Large intestine (tissue), 3 donors: ENCODE data around the gene MB21D2. TPM values are rescaled to one million over a fixed set of nuclear protein-coding genes. Genes with fewer than 3 reads are reported as not detected.
"Not testable (repeated sequence)": the region's sequence is repeated elsewhere in the genome, so short reads cannot be mapped to it uniquely, and the experiment has no call there.

Experiments used
- DNase-seq, 2 donors: peaks; one replicate each; pipeline versions ENCODE4 v3.0.0 to v3.0.0-alpha.2; 2013
- H3K27ac ChIP-seq: one replicate; pipeline ENCODE4 v1.5.1; 2013; ENCODE audit warnings: low read length
- H3K27me3 ChIP-seq: 2 replicates; pipeline ENCODE4 v1.6.1; 2013; ENCODE audit warnings: low read length; ENCODE audit not compliant: control insufficient read depth, insufficient read depth
- H3K36me3 ChIP-seq: 2 replicates; pipeline ENCODE4 v1.6.1; 2013; ENCODE audit warnings: low read length; ENCODE audit not compliant: control insufficient read depth, insufficient read depth
- H3K4me1 ChIP-seq: one replicate; pipeline ENCODE4 v1.6.1; 2013; ENCODE audit warnings: low read length; ENCODE audit not compliant: control insufficient read depth, insufficient read depth
- H3K4me3 ChIP-seq: one replicate; pipeline ENCODE4 v1.5.1; 2013; ENCODE audit warnings: low read length
- H3K9me3 ChIP-seq: one replicate; pipeline ENCODE4 v1.6.1; 2013; ENCODE audit warnings: mild to moderate bottlenecking, low read depth, low read length, moderate library complexity; ENCODE audit not compliant: control insufficient read depth
- WGBS: methylation state at CpG from one replicate; pipeline ENCODE4 v1.1.5; 2013; ENCODE audit warnings: low lambda C conversion rate; ENCODE audit not compliant: insufficient coverage; 5-methylcytosine and 5-hydroxymethylcytosine counted together
- polyA plus RNA-seq: library from polyadenylated mRNA; unstranded; fragments of 120-200 nt; gene quantifications from one replicate; pipeline ENCODE4 v1.2.1, GENCODE V29; 2013

The MB21D2 gene
- polyA plus RNA-seq, 1 donor = 18.3 TPM

DNA sequence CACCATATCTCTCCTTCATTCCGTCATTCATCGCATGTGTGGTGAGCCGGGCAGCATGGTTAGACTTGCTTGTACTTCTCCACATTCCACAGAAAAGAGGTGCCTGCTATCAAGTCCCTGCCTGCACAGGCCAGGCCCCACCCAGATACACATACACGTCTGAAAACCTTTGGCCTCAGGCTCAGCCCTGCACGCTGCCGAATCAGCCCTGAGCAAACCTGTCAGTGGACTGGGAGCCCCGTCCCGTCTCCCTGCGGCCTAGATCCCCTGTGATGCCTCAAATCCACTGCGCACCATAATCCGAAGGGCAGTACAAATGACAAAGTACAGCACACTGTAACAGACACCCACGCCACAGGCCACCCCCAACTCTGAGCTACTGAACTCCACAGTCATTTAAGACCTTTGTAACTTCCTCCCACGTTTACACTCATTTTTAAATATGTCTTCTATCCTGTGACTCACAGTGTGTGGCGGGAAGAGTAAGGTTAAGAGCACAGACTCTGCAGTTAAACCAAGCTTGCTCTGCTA lies 67.1 kb downstream of the MB21D2 start:
- peak overlapping the region; percentile 92 for H3K27ac ChIP-seq
- no peak overlapping the region for H3K4me3 ChIP-seq
- no peaks in the 10 kb centered on the region for H3K27me3 ChIP-seq
- H3K36me3 ChIP-seq = no peaks in the 10 kb centered on the region
- H3K4me1 ChIP-seq = peaks cover 40% of the 10 kb centered on the region
- no CpG with 5 or more reads among the region's 14 CpGs for WGBS
- DNase-seq = peak; percentile 94 to 98
- H3K9me3 ChIP-seq = no peaks in the 10 kb centered on the region

DNA sequence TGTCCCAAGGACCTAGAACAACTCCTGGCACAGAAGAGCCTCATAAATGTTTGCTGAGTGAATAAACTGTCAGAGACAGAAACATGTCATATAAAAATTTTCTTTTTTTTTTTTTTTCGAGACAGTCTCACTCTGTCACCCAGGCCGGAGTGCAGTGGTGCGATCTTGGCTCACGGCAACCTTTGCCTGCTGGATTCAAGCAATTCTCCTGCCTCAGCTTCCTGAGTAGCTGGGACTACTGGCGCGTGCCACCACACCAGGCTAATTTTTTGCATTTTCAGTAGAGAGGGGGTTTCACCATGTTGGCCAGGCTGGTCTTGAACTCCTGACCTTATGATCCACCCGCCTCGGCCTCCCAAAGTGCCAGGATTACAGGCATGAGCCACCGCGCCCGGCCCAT lies 67.8 kb downstream of the MB21D2 start:
- H3K27ac ChIP-seq = peak overlapping the region; percentile 92
- DNase-seq = peak in 1 of 2 donors; percentile 24
- peaks cover 40% of the 10 kb centered on the region for H3K4me1 ChIP-seq
- H3K36me3 ChIP-seq, H3K27me3 ChIP-seq, H3K9me3 ChIP-seq, H3K4me3 ChIP-seq: not testable (repeated sequence)
- WGBS = no CpG with 5 or more reads among the region's 11 CpGs

DNA sequence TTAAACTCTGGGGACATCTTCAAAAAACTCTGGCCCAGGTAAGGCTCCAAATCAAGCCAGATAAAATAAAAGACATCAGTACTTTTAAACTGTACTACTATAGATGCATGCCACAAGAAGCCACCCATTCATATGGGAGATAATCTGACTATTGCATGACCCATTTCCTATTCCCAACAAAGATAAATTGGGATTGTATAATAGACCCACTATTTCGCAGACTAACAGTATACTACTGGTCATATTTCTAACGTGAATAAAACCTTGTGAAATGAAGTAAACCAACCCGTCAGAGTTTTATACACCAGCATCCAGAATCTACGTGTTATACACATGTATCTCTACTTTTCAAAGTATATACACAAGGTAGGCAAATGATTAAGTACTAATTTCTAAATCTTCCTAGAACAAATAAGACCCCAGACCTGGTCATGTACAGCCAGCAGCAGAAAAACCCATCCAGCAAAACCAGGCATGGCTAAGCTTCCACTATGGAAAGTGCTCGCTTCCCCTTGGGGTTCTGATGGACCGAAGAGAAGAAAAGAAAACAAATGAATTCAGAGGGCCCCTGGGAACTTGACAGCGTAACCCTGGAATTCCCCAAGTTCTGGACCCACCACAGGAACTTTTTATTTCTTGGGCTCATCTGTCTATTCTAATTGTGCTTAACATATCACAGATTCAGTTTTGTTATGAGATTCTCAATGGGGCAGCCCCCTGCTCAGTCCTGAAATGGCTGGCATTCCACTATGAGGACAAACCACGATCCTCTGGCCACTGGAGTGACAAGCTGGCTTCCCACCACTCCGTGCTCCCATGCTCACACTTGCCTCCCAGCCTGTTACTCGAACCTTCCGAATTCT lies 69.1 kb downstream of the MB21D2 start:
- WGBS = no CpG with 5 or more reads among the region's 11 CpGs
- Histone ChIP-seq H3K4me3 (no peak overlapping the region), H3K27me3 (no peaks in the 10 kb centered on the region), H3K9me3 (no peaks in the 10 kb centered on the region), H3K36me3 (no peaks in the 10 kb centered on the region), H3K27ac (peak overlapping the region; percentile 62), H3K4me1 (peaks cover 42% of the 10 kb centered on the region)
- no peak for DNase-seq

DNA sequence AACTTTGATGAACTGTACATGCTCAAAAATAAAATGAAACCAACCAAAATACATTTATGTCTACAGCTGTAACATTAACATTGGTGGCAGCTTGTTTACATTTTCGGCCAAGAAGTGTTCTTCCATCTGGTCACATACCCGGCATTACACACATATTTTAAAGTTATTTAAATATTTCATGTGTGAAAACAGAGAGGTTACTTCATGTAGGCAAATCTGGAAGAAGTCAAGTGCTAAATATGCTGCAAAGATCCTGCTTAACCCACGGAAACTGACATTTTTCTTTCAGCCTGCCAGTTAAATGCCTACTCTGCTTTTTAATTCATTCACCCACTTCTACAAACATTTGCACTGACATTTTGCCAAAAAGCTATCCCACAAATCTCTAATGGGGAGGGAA lies 69.7 kb downstream of the MB21D2 start:
- Histone ChIP-seq H3K36me3 (no peaks in the 10 kb centered on the region), H3K9me3 (no peaks in the 10 kb centered on the region), H3K4me1 (peaks cover 41% of the 10 kb centered on the region), H3K27ac (peak overlapping the region; percentile 62), H3K4me3 (no peak overlapping the region), H3K27me3 (no peaks in the 10 kb centered on the region)
- no peak for DNase-seq
- no CpG with 5 or more reads among the region's 3 CpGs for WGBS

DNA sequence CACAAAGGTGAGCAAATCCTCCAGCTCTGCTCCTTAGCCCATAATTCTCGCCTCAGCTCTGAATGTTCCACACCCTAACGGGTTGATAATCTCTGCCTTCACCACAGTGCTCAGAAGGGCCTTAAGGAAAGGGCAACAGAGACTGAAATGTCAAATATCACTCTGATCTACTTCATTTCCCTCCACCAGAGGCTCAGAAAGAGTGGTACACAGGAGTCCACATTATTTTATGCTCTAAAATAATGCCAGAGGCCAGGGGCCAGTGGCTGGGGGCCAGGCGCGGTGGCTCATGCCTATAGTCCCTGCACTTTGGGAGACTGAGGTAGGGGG lies 72.2 kb downstream of the MB21D2 start:
- Histone ChIP-seq H3K4me1 (peaks cover 40% of the 10 kb centered on the region), H3K36me3 (no peaks in the 10 kb centered on the region), H3K4me3 (no peak overlapping the region), H3K27ac (no peak overlapping the region), H3K27me3 (no peaks in the 10 kb centered on the region), H3K9me3 (no peaks in the 10 kb centered on the region)
- no CpG with 5 or more reads among the region's 4 CpGs for WGBS
- DNase-seq = no peak

DNA sequence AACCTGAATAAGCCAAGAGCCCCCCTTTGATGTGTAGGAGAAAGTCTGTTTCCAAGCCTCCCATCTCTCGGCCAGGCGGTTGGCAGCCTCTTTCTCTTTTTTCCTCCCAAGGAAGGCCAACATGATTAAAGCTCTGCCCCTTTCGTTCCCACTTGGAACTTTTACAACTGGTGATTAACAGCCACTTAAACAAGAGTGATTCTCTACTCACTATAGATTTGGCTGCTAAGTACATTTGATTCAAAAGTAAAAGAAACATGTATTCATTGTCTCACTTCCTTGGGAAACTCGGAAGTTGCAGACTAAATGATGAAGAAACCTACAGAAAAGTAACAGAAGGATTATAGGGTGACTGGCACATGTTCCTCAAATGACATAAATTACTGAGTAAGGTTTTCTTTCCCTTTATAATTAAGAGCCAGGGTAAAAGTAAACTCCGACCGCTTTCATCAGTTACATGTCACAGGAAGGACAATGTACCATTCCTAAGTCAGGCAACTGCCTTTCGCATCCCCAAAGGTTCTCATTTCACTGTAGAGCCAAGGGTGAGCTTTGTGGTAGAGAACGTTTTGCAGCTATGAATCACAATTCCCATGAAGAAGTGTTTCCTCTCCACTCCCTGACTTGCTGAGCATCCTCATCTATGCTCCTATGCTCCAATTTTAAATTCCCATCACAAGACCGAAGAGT lies 72.7 kb downstream of the MB21D2 start:
- Histone ChIP-seq H3K4me3 (no peak overlapping the region), H3K27ac (no peak overlapping the region), H3K27me3 (no peaks in the 10 kb centered on the region), H3K4me1 (peaks cover 38% of the 10 kb centered on the region), H3K9me3 (no peaks in the 10 kb centered on the region), H3K36me3 (no peaks in the 10 kb centered on the region)
- no CpG with 5 or more reads among the region's 9 CpGs for WGBS
- DNase-seq = no peak

DNA sequence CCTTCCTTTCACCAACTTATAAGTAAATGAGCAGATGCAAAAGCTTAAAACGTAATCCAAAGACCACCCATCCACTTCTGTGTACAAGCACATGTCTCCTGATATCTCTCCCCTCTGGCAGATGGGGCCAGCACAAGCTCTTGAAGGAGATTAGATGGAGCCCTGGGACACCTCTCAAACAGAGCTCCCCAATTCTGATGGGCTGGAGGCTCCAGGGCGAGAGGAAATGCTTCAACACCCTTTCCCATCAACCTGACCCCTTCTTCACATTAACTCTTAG lies 73.2 kb downstream of the MB21D2 start:
- Histone ChIP-seq H3K4me3 (no peak overlapping the region), H3K27ac (no peak overlapping the region), H3K36me3 (no peaks in the 10 kb centered on the region), H3K27me3 (no peaks in the 10 kb centered on the region), H3K9me3 (no peaks in the 10 kb centered on the region), H3K4me1 (peaks cover 32% of the 10 kb centered on the region)
- DNase-seq = no peak
- whole genome bisulfite sequencing = no CpG with 5 or more reads among the region's 2 CpGs

DNA sequence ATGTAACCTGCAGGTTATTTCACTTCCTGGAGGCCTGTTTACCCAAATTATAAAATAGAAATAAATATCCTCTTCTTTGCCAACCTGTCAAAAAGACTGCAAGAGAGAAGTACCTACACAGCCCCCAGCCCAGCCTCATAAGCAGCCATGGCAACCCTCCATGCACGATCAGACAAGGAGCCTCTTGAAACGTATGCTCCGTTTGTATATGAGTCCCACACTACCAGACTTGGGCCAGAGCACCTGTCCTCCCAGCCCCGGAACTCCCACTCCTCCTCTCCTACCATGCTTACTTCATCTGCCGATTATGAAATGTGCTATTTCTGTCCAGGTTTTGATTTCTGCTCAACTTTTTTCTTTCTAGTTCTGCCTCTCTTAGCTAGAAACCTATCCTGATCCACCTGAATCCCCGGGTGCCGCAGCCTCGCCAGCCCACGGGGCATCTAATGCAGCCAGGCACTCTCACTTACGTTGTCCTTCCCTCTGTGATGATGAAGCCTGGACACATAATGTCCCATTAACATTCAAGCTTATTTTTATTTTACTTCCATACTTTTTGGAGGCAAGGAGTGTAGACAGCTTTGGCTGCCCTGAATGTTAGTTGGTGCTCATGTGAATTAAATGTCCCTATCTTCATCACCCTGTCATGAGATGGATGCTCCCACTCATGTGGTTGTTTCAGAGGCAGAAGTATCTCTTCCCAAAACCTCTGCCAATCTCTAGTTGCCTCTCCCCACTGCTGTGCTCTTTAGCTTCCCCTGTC lies 73.8 kb downstream of the MB21D2 start:
- Histone ChIP-seq H3K4me1 (peaks cover 30% of the 10 kb centered on the region), H3K4me3 (no peak overlapping the region), H3K27ac (no peak overlapping the region), H3K27me3 (no peaks in the 10 kb centered on the region), H3K9me3 (no peaks in the 10 kb centered on the region), H3K36me3 (no peaks in the 10 kb centered on the region)
- no CpG with 5 or more reads among the region's 10 CpGs for WGBS
- DNase-seq = no peak

DNA sequence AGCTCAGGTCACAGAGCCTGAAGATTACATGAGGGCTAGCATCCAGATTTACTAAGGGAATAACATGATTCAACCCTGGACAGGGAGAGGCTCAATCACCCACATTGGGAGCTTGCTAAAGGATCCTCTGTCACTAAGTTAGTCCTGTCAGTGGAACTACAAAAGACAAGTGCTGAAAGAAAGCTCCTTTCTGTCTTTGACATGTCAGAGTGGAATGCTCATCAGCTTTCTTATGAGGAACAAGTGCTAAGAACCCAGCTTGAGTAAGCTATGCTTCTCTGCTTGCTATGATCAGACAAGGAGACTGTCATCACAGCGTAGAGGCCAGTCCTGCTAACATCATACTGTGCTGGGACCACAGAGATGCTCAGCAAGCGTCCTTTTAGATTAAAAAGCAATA lies 74.5 kb downstream of the MB21D2 start:
- no peak for DNase-seq
- no peak overlapping the region for H3K27ac ChIP-seq
- H3K36me3 ChIP-seq = no peaks in the 10 kb centered on the region
- H3K4me1 ChIP-seq = peaks cover 26% of the 10 kb centered on the region
- no peak overlapping the region for H3K4me3 ChIP-seq
- no peaks in the 10 kb centered on the region for H3K27me3 ChIP-seq
- no CpG with 5 or more reads among the region's 2 CpGs for WGBS
- no peaks in the 10 kb centered on the region for H3K9me3 ChIP-seq

DNA sequence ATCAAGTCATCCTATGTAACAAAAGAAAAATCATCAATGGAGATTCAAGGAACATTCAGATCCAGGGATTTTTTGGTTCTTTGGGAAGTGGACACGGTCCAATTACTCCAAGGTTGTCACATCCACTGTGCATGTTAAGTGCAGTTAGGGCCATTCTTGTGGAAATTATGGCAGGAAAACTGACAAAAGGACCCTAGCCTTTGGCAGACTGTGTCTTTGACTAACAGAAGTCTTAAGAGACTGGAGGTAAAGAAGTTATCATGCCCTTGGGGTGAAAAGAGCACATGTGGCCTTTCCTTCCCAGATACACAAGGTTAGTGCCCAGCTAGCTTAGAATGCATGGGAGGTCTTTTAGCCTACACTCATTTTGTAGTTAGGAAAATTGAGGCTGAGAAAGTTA lies 74.9 kb downstream of the MB21D2 start:
- H3K27me3 ChIP-seq = no peaks in the 10 kb centered on the region
- 100% methylated on average over 1 of the region's 1 CpG for WGBS
- no peaks in the 10 kb centered on the region for H3K9me3 ChIP-seq
- DNase-seq = no peak
- H3K27ac ChIP-seq = no peak overlapping the region
- peaks cover 26% of the 10 kb centered on the region for H3K4me1 ChIP-seq
- no peak overlapping the region for H3K4me3 ChIP-seq
- no peaks in the 10 kb centered on the region for H3K36me3 ChIP-seq
